HUES6 (cell line): ENCODE measurements around the gene UNC5C.

Experiments used
- H3K27ac ChIP-seq: 2 replicates; pipeline ENCODE4 v1.7.0; 2013; ENCODE audit warnings: low read depth, mild to moderate bottlenecking, low read length, inconsistent platforms
- H3K27me3 ChIP-seq: 2 replicates; pipeline ENCODE4 v1.6.1; 2013; ENCODE audit warnings: low read length; ENCODE audit not compliant: control insufficient read depth, insufficient read depth
- H3K36me3 ChIP-seq: 2 replicates; pipeline ENCODE4 v1.6.1; 2013; ENCODE audit warnings: low read length; ENCODE audit not compliant: control insufficient read depth, insufficient read depth
- H3K4me1 ChIP-seq: 2 replicates; pipeline ENCODE4 v1.6.1; 2013; ENCODE audit warnings: low read length; ENCODE audit not compliant: control insufficient read depth, insufficient read depth
- H3K4me3 ChIP-seq: 2 replicates; pipeline ENCODE4 v1.5.1; 2013; ENCODE audit warnings: low read depth, low read length
- H3K9ac ChIP-seq: one replicate; pipeline ENCODE4 v1.6.1; 2013; ENCODE audit warnings: mild to moderate bottlenecking, low read length
- H3K9me3 ChIP-seq: 2 replicates; pipeline ENCODE4 v1.6.1; 2013; ENCODE audit warnings: low read depth, low read length; ENCODE audit not compliant: control insufficient read depth, insufficient read depth

Gene UNC5C

GRCh38 chr4:95249426-95250021 is 299.2 kb downstream of the UNC5C start:
- Histone ChIP-seq H3K27ac (no peak overlapping the region), H3K4me1 (no peaks in the 10 kb centered on the region; the same call in 1 of the 2 replicates), H3K36me3 (no peaks in the 10 kb centered on the region), H3K9me3 (no peaks in the 10 kb centered on the region), H3K4me3 (no peak overlapping the region), H3K27me3 (no peaks in the 10 kb centered on the region), H3K9ac (no peak overlapping the region)

- Histone ChIP-seq H3K27me3 (no peaks in the 10 kb centered on the region), H3K9me3 (no peaks in the 10 kb centered on the region), H3K4me3 (no peak overlapping the region), H3K27ac (no peak overlapping the region), H3K36me3 (no peaks in the 10 kb centered on the region), H3K9ac (no peak overlapping the region), H3K4me1 (no peaks in the 10 kb centered on the region; the same call in 1 of the 2 replicates)
These were observed 299.9 kb downstream of the UNC5C start for GRCh38 chr4:95248720-95249425.

- Histone ChIP-seq H3K27me3 (no peaks in the 10 kb centered on the region), H3K4me3 (no peak overlapping the region), H3K27ac (no peak overlapping the region), H3K36me3 (no peaks in the 10 kb centered on the region), H3K9ac (no peak overlapping the region), H3K9me3 (no peaks in the 10 kb centered on the region), H3K4me1 (no peaks in the 10 kb centered on the region; the same call in 1 of the 2 replicates)
These were observed 304.9 kb downstream of the UNC5C start for GRCh38 chr4:95243892-95244291.

- Histone ChIP-seq H3K27me3 (no peaks in the 10 kb centered on the region), H3K4me1 (no peaks in the 10 kb centered on the region), H3K9me3 (no peaks in the 10 kb centered on the region), H3K27ac (no peak overlapping the region), H3K9ac (no peak overlapping the region), H3K36me3 (no peaks in the 10 kb centered on the region), H3K4me3 (no peak overlapping the region)
These were observed 310.2 kb downstream of the UNC5C start for GRCh38 chr4:95238554-95238953.

GRCh38 chr4:95232358-95233156 is 316.2 kb downstream of the UNC5C start:
- Histone ChIP-seq H3K4me1 (no peaks in the 10 kb centered on the region), H3K27ac (no peak overlapping the region), H3K9ac (no peak overlapping the region)

DNA sequence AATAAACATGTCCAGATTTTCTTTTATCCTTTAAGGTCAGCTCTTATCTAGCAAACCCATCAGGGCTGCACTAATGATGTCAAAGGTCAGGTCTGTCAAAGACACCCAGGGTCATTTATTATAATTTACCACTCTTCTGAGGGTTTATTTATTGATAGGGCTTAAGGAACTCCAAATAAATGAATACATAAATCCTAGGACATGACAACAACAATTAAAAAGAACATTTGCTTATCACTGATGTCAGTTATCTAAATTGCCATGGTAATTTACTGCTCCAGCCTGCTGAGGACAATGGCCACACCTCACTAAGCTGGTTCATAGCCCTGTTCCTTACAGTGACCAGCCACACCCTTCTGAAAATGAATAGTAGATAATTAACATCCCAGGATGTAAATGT is 317.1 kb downstream of the UNC5C start:
- H3K27me3 ChIP-seq, result no peaks in the 10 kb centered on the region
- H3K36me3 ChIP-seq, result no peaks in the 10 kb centered on the region
- H3K27ac ChIP-seq, result no peak overlapping the region
- H3K9me3 ChIP-seq, result no peaks in the 10 kb centered on the region
- H3K4me1 ChIP-seq, result no peaks in the 10 kb centered on the region
- H3K9ac ChIP-seq, result no peak overlapping the region
- H3K4me3 ChIP-seq, result no peak overlapping the region

More at GRCh38 chr4:95232358-95233156, 316.2 kb downstream of the UNC5C start:
- no peaks in the 10 kb centered on the region for H3K27me3 ChIP-seq
- H3K4me3 ChIP-seq, result no peak overlapping the region
- no peaks in the 10 kb centered on the region for H3K36me3 ChIP-seq
- no peaks in the 10 kb centered on the region for H3K9me3 ChIP-seq

- no peak overlapping the region for H3K9ac ChIP-seq
- H3K9me3 ChIP-seq, result no peaks in the 10 kb centered on the region
These were observed 322.9 kb downstream of the UNC5C start for GRCh38 chr4:95225849-95226248.

GRCh38 chr4:95224402-95224801 is 324.4 kb downstream of the UNC5C start:
- H3K36me3 ChIP-seq, result no peaks in the 10 kb centered on the region
- no peaks in the 10 kb centered on the region for H3K9me3 ChIP-seq
- no peak overlapping the region for H3K27ac ChIP-seq
- H3K4me1 ChIP-seq, result no peaks in the 10 kb centered on the region
- no peaks in the 10 kb centered on the region for H3K27me3 ChIP-seq
- H3K9ac ChIP-seq, result no peak overlapping the region
- no peak overlapping the region for H3K4me3 ChIP-seq

More at GRCh38 chr4:95225849-95226248, 322.9 kb downstream of the UNC5C start:
- H3K27me3 ChIP-seq, result no peaks in the 10 kb centered on the region
- no peak overlapping the region for H3K27ac ChIP-seq
- H3K36me3 ChIP-seq, result no peaks in the 10 kb centered on the region
- no peak overlapping the region for H3K4me3 ChIP-seq
- H3K4me1 ChIP-seq, result no peaks in the 10 kb centered on the region

DNA sequence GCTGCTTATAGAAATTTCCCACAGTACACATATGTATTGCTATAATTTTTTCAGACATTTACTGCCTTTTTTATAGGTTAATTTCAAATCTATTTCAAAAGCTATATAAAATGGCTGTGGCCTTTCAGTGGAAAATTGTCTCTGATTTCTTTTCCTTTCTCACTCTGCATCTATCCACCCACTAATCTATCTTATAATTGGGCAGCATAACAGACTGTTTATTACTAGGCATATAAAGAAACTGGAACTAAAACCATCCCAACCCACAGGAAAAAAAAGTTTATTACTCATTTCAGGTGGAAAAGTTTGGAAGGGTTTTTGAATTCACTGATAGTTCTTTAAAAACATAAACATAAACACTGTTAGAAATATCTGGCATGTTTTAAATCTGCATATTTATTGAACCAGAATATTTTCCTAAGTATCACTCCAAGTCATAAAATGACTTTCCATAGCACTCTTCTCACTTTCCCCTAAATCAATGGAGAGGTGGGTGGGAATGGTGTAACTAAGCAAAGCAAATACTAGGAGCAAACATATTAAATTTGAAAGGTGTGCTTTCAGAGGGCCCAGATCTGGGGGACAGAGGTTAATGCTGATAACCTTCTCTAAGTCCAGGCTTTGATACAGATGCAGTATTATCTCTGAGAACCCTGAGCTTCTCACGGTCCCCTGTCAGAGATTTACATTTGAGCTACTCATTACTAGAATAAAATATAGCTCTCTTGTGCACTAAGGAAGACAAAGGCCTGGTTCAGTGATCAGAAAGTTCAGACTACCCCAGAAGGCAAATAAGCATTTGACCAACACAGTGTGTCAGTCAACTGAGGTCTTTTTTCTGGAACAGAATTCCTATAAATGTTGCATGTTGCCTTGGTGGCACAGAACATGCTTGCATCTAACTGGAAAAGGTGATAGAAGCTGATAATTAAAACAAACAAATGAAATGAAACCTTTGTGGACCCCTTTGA is 328.3 kb downstream of the UNC5C start:
- Histone ChIP-seq H3K4me3 (no peak overlapping the region), H3K36me3 (no peaks in the 10 kb centered on the region), H3K27me3 (no peaks in the 10 kb centered on the region), H3K9ac (no peak overlapping the region), H3K4me1 (no peaks in the 10 kb centered on the region), H3K27ac (no peak overlapping the region), H3K9me3 (no peaks in the 10 kb centered on the region)

DNA sequence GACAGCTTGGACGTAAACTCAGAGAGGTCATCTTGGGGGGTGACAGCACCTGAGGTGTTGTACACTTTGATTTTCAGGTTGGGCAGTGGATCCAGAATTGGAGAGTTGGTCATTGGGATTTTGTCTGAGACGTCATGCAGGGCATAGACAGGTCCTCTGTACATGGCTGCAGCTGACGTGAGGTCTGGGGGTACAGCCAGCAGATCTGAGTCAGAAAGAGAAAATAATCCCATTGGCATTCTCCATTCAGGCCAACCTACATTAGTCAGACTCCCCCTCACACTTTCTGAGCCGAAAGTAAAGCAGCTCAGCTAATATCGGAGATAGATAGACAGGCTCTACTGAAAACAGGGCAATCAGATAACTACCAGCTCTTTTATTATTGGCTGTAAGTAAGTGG is 329.7 kb downstream of the UNC5C start:
- Histone ChIP-seq H3K4me3 (no peak overlapping the region), H3K27me3 (no peaks in the 10 kb centered on the region), H3K4me1 (no peaks in the 10 kb centered on the region), H3K9ac (no peak overlapping the region), H3K27ac (no peak overlapping the region), H3K9me3 (no peaks in the 10 kb centered on the region), H3K36me3 (no peaks in the 10 kb centered on the region)
